ENCODE results near the gene TLCD3B.

DNA sequence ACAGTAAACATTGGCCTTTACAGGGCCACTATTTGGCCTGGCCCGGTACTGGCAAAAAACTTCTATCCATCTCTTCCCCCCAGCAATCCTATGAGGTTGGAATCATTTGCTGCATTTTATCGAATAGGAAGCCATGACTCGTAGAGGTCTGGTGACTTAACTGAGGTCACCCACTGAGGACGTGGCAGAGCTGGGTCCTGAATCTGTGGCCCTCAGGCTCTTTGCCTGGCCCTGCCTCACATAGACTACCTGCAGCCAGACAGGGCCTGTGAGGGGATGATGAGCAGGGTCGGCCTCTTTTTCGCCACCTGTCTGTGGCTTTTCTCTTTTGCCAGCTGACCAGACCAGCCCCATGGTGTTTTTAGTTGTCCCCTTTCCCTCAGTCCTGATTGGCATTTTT lies 46.6 kb upstream of the TLCD3B start:
- TF ChIP-seq, protein P1, sequence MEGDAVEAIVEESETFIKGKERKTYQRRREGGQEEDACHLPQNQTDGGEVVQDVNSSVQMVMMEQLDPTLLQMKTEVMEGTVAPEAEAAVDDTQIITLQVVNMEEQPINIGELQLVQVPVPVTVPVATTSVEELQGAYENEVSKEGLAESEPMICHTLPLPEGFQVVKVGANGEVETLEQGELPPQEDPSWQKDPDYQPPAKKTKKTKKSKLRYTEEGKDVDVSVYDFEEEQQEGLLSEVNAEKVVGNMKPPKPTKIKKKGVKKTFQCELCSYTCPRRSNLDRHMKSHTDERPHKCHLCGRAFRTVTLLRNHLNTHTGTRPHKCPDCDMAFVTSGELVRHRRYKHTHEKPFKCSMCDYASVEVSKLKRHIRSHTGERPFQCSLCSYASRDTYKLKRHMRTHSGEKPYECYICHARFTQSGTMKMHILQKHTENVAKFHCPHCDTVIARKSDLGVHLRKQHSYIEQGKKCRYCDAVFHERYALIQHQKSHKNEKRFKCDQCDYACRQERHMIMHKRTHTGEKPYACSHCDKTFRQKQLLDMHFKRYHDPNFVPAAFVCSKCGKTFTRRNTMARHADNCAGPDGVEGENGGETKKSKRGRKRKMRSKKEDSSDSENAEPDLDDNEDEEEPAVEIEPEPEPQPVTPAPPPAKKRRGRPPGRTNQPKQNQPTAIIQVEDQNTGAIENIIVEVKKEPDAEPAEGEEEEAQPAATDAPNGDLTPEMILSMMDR (IDR thresholded peaks at IDR 0.05): no peak
- TF ChIP-seq POLR2A (IDR thresholded peaks at IDR 0.05; ENCODE audit: low read depth): no peak
- no peak for TF ChIP-seq EP300 (IDR thresholded peaks at IDR 0.05)
